Ovary (tissue), 3 donors: ENCODE measurements around the gene SLC25A30.
"Not testable (repeated sequence)": the region's sequence is repeated elsewhere in the genome, so short reads cannot be mapped to it uniquely, and the experiment has no call there.

Experiments
- CTCF ChIP-seq, 3 donors: fragments of 450-650 bp in 2 of 3; fragments of 200-600 bp in 1 of 3; IDR thresholded peaks; one replicate each; pipeline versions ENCODE4 v1.5.1 to v1.8.0; 2016 to 2022; ENCODE audit warnings: antibody characterized with exemption in 3 of 3, mild to moderate bottlenecking in 1 of 3
- POLR2A ChIP-seq: fragments of 450-650 bp; IDR thresholded peaks from one replicate; pipeline ENCODE4 v1.6.1; 2017; ENCODE audit warnings: antibody characterized with exemption, mild to moderate bottlenecking, moderate library complexity
- donor health status: DM: no; HTN: no; CAD: no.

DNA sequence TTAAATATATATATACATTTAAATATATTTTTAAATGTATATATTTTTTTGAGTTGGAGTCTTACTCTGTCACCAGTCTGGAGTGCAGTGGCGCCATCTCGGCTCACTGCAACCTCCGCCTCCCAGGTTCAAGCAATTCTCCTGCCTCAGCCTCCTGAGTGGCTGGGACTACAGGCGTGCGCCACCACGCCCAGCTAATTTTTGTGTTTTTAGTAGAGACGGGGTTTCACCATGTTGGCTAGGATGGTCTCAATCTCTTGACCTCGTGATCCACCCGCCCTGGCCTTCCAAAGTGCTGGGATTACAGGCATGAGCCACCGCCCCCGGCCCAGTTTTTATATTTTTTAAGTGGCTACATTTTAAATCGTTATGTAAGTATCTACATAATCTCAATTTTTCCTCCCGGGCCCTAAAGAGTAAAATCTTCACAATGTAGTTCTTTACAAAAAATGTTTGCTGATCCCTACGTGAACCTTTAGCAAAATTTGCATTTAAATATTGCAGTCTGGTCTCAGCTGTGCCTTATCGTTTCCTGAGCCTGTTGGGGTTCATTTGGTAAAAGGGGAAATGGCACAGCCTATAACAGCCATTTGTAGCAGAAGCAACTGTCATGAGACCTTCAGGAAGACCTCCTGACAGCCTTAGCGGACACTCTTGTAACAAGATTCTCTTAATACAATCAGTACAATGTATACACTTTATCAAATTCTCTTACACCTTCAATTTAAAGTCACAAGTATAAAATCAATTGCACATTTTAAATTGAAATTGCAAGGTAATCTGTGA, 8.1 kb upstream of the SLC25A30 start:
- not testable (repeated sequence) for TF ChIP-seq CTCF (IDR thresholded peaks at IDR 0.05); POLR2A
